SK-N-SH (cell line): ENCODE results near the gene HEMK1.

Source experiments
- CHD2 ChIP-seq: fragments of 150-350 bp; IDR thresholded peaks from 2 replicates; pipeline ENCODE4 v1.6.1; 2018; ENCODE audit warnings: low read length; ENCODE audit not compliant: partially characterized antibody
- EP300 ChIP-seq, 2 experiments: IDR thresholded peaks; 2 replicates each; pipeline versions ENCODE4 v1.4.0 to v1.6.1; 2012; ENCODE audit warnings: borderline replicate concordance in 1 of 2, low read depth in 1 of 2, low read length in 1 of 2
- FOXJ3 ChIP-seq: sonication (generic); formaldehyde crosslinking; IDR thresholded peaks from 2 replicates; pipeline ENCODE4 v1.5.1; 2020; ENCODE audit warnings: mild to moderate bottlenecking, missing genetic modification reagents
- POLR2AphosphoS5 ChIP-seq: IDR thresholded peaks from 2 replicates; pipeline ENCODE4 v1.6.1; 2012; ENCODE audit warnings: low read depth, low read length
- RAD21 ChIP-seq: IDR thresholded peaks from 2 replicates; pipeline ENCODE4 v1.6.1; 2012; ENCODE audit warnings: mild to moderate bottlenecking, low read length
- RCOR1 ChIP-seq: fragments of 150-350 bp; IDR thresholded peaks from 2 replicates; pipeline ENCODE4 v1.6.1; 2017; ENCODE audit warnings: antibody characterized with exemption, low read length
- SIN3A ChIP-seq: IDR thresholded peaks from 2 replicates; pipeline ENCODE4 v1.6.1; 2012; ENCODE audit warnings: low read depth, mild to moderate bottlenecking, low read length, moderate library complexity, borderline replicate concordance
- TCF12 ChIP-seq: IDR thresholded peaks from 2 replicates; pipeline ENCODE4 v1.4.0; 2012
- TF ChIP-seq, protein P1 (sequence below): fragments of 200-600 bp; sonication (generic); IDR thresholded peaks from 2 replicates; pipeline ENCODE4 v1.6.1; 2017; ENCODE audit warnings: antibody characterized with exemption, mild to moderate bottlenecking, moderate library complexity
- TF ChIP-seq, protein P2 (sequence below): IDR thresholded peaks from 2 replicates; pipeline ENCODE4 v1.4.0; 2012; ENCODE audit warnings: low read depth, borderline replicate concordance
- TF ChIP-seq, protein P3 (sequence below): IDR thresholded peaks from 2 replicates; pipeline ENCODE4 v1.4.0; 2012; ENCODE audit warnings: low read depth, borderline replicate concordance

GRCh38 chr3:50602595-50603191, 33.4 kb downstream of the HEMK1 start:
- TF ChIP-seq POLR2AphosphoS5 (no peak), RAD21 (no peak), SIN3A (no peak), RCOR1 (no peak), FOXJ3 (CRISPR knock-in tag) (no peak), CHD2 (no peak), EP300 (IDR thresholded peaks at IDR 0.05; ENCODE audit: borderline replicate concordance in 1 of 2, low read depth in 1 of 2, low read length in 1 of 2) (no peak), TCF12 (no peak)
- TF ChIP-seq, protein P1, sequence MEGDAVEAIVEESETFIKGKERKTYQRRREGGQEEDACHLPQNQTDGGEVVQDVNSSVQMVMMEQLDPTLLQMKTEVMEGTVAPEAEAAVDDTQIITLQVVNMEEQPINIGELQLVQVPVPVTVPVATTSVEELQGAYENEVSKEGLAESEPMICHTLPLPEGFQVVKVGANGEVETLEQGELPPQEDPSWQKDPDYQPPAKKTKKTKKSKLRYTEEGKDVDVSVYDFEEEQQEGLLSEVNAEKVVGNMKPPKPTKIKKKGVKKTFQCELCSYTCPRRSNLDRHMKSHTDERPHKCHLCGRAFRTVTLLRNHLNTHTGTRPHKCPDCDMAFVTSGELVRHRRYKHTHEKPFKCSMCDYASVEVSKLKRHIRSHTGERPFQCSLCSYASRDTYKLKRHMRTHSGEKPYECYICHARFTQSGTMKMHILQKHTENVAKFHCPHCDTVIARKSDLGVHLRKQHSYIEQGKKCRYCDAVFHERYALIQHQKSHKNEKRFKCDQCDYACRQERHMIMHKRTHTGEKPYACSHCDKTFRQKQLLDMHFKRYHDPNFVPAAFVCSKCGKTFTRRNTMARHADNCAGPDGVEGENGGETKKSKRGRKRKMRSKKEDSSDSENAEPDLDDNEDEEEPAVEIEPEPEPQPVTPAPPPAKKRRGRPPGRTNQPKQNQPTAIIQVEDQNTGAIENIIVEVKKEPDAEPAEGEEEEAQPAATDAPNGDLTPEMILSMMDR, result no peak
- TF ChIP-seq, protein P2, sequence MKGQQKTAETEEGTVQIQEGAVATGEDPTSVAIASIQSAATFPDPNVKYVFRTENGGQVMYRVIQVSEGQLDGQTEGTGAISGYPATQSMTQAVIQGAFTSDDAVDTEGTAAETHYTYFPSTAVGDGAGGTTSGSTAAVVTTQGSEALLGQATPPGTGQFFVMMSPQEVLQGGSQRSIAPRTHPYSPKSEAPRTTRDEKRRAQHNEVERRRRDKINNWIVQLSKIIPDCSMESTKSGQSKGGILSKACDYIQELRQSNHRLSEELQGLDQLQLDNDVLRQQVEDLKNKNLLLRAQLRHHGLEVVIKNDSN, result no peak
- TF ChIP-seq, protein P3, sequence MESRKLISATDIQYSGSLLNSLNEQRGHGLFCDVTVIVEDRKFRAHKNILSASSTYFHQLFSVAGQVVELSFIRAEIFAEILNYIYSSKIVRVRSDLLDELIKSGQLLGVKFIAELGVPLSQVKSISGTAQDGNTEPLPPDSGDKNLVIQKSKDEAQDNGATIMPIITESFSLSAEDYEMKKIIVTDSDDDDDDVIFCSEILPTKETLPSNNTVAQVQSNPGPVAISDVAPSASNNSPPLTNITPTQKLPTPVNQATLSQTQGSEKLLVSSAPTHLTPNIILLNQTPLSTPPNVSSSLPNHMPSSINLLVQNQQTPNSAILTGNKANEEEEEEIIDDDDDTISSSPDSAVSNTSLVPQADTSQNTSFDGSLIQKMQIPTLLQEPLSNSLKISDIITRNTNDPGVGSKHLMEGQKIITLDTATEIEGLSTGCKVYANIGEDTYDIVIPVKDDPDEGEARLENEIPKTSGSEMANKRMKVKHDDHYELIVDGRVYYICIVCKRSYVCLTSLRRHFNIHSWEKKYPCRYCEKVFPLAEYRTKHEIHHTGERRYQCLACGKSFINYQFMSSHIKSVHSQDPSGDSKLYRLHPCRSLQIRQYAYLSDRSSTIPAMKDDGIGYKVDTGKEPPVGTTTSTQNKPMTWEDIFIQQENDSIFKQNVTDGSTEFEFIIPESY, result no peak
